GM18858 (cell line): ENCODE results near the gene CREBBP.
"Not testable (repeated sequence)": the region's sequence is repeated elsewhere in the genome, so short reads cannot be mapped to it uniquely, and the experiment has no call there.

ENCODE experiments used
- ATAC-seq: cut with Tn5 transposase; IDR thresholded peaks from one replicate; pipeline ENCODE4 v1.9.1; 2021; ENCODE audit not compliant: unreplicated experiment

CREBBP gene

DNA sequence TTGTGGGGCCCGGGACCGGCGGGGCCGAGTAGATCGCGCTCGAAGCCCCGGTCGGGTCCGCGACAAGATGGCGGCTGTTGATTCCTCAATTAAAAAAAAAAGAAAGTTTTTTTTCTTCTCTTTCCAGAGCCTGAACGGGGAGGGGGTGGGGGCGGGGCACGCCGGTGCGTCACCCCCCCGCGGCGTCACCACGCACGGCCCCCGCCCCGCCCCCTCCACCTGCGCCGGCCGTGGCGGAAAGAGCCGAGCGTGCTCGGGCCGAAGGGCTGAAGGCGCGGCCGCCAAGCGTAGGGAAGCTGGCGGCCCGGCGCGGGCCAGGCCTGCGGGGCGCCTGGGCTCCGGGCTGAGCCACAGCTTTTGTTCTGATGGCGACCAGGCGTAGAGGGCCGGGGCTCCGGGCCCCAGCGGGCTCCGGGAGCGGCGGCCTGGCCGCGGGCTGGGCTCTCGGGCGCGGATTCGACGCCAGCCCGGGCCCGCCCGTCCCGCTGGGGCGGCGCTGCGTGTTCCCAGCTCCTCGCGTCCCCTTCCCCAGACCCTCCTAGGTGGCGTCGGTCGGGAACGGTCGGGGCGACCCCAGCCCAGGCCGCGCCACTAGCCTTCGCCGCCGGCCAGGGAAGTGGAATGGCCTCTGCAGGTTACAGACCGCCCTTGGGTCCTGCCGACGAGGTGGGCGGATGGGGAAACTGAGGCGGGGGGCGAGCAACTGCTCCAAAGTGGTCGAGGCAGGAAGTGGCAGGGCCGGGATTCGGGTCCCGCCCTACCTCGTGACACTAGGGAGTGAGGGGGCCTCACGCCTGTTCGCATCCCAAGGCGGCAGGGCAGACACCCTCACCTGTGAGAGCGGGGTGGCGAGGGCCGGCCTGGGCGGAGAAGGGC is at the start of gene CREBBP:
Gene CREBBP (minus strand): TSS at position 91 of the 876 bp plus-strand sequence. CDS start 797 bp downstream, outside the sequence.
- peak; percentile 46 for ATAC-seq

DNA sequence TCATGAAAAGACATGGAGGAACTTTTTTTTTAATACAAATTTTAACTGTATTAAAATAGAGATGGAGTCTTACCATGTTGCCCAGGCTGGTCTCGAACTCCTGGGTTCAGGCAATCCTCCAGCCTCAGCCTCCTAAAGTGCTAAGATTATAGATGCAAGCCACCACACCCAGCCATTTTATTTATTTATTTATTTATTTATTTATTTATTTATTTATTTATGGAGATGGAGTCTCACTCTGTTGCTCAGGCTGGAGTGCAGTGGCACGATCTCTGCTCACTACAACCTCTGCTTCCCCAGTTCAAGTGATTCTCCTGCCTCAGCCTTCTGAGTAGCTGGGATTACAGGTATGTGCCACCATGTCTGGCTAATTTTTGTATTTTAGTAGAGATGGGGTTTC is 46.6 kb upstream of the CREBBP start:
- not testable (repeated sequence) for ATAC-seq

DNA sequence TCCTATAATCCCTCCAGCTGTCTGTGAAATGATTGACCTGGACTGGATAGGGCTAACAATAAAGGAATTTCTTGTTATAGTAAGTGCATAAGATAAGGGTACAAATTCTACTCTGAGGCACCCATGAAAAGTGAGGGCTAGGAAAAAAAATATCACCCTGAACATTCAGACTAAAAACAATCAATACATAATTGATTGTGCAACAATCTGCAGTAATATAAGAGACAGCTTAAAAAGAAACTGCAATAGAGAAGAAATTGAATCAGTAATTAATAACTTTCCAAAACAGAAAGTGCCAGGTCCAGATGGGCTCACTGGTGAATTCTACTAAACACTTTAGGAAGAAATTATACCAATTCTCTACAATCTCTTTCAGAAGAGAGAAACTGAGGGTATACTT is 44.2 kb upstream of the CREBBP start:
- no peak for ATAC-seq

DNA sequence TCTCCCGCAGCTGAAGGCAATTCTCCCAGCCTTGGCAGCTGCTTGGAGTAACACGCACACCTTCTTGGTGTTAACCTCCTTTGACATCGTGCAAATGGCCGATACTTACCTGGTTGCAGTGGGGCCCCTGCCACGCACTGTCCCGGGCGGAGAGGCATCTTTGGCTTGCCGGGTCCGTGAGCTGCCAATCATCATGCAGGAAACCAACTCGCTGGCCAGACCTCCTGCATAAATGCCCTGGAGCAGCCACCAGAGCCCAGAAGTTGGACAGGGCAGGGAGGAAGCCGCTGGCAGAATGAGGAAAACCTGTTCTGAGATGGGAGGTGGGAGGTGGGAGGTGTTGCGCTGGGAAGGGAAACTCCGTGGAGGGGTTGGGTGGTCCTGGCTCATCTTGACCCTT is 41.7 kb upstream of the CREBBP start:
- ATAC-seq: no peak

DNA sequence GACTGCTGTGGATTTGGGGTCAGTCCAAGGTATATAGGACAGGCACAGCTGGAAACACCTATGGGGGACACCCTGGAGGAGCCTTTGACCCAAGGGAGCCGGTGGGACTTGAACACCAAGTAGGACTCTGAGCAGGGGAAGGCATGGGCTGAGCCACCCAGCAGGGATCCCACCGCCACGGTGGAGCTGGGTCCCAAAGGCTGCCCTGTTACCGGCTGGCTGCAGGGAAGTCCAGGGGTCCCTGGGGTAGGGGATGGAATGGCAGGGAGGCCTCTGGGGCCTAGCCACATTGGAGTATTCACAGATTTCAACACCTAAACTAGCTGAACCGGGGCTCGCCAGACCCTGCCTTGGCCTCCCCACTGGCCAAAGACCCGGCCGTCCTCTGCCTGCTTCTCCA is 39.7 kb upstream of the CREBBP start:
- ATAC-seq: no peak

DNA sequence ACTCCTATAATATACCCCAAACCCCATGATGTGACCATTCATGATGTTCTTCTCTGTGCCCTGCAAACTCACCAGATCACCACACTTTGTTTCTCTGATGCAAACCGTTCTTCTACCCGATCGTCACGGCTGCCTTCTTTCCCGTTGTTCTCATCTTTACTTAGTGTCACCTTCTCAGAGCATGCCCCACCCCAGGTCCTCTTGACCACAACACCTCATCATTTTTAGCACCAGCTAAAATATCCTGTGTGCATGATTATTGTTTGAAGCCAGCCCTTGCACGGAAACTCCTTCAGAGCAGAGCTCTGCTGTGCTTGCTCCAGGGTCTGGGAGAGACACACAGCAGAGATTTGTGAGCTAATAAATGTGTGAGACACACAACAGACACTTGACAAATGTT is 38.9 kb upstream of the CREBBP start:
- no peak for ATAC-seq

DNA sequence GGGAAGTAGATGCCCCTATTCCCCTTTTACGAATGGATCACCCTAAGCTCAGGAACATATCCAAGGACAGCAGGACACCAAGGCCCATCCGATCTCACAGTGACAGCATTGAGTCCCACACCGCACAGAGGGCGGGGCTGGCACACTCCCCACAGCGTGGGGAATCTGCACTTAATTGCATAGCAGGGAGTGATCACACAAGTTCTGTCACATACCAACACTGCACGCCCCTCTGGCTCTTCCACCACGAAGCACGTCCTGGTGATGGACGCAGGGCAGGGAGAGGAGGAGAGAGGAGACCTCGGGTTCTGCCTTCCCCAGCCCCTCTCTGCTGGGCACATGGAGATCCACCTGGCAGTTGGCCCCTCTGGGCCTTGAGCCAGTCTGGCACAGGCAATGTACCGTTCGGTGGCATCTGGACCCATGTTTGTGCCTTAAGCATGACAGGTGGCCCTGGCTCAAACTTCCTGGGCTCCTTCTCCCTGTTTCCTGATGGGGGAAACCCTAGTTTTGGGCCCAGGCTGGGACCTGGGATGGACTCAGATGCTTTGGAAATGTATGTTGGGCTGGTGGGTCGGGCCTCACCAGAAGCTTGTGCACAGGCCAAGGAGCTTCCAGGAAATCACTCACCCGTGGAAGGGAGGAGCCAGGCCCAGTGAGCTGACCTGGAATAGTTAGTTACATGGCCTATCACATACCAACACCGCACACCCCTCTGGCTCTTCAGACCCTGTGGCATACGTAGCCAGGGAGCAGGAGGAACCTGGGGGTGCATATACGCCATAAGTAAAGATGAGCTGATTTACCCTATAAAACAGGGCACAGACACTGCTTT is 35.1 kb upstream of the CREBBP start:
- no peak for ATAC-seq

DNA sequence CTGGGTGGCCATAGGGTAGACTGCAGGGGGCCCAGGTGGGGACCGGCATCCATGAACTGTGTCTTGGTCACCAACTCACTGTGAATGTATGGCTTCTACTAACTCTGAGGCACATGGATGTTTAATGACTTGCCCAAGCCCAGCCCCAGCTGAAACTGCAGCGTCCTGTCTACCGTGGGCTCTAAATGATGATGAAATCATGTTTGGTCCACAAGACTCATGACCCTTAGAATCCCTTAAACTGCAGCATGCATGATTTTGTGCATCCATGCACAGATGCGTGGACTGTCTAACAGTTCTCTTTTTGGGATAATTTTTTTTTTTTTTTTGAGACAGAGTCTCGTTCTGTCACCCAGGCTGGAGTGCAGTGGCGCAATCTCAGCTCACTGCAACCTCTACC is 32.4 kb upstream of the CREBBP start:
- no peak for ATAC-seq

DNA sequence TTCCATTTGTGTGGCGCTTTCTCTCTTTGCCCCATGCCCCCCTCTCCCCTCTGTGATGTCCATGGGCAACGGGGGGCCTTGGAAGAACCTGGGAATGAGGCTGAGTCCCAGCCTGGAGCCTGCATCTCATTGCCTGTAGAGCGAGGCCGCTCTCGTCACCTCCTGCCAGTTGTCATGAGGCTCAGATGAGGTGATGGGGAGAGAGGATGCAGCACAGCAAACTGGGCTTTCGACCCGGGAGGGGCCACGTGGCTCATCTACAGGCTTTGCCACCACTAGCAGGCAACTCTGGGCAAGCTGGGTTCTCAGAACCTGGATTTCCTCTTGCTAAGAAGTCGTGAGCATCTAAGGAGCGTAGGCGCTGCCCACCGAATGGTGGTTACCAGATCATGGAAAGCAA is 31.9 kb upstream of the CREBBP start:
- ATAC-seq: no peak

DNA sequence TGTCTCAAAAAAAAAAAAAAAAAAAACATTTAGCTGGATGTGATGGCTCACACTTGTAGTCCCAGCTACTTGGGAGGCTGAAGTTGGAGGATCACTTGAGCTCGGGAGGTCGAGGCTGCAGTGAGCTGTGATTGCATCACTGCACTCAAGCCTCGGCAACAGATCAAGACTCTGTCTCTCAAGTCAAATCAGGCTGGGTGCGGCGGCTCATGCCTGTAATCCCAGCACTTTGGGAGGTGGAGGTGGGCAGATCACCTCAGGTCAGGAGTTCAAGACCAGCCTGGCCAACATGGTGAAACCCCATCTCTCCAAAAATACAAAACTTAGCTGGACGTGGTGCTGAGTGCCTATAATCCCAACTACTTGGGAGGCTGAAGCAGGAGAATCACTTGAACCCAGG is 31.2 kb upstream of the CREBBP start:
- ATAC-seq: not testable (repeated sequence)

DNA sequence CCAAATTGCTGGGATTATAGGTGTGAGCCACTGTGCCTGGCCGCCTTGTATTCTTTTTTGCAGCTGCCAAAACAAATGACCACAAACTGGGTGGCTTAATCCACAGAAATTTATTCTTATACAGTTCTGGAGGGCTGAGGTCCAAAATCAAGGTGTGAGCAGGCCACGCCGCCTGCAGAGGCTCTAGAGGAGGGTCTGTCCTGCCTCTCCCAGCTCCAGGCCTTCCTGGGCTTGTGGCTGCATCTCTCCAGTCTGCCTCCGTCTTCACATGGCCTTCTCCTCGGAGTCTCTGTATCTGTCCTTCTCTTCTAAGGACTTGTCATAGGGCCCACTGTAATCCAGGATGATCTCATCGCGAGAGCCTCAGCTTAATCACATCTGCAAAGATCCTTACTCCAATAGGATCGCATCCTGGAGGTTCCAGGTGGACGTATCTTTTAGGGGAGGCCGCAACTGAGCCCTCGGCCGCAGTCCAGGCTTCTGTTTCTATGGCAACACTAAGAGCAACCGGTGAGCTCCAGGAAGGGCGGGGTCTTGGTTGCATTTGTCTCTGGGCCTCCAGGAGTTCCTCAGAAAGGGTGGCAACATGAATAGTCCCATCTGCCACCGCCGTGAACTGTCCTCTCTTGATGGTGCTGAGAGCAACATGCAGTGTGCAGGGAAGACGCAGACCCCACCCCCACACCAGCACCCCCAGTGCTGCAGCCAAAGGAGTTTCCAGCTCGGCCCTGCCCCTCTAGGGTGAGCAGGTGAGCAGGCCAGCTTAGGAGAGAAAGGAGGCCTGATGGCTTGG is 29.5 kb upstream of the CREBBP start:
- no peak for ATAC-seq

DNA sequence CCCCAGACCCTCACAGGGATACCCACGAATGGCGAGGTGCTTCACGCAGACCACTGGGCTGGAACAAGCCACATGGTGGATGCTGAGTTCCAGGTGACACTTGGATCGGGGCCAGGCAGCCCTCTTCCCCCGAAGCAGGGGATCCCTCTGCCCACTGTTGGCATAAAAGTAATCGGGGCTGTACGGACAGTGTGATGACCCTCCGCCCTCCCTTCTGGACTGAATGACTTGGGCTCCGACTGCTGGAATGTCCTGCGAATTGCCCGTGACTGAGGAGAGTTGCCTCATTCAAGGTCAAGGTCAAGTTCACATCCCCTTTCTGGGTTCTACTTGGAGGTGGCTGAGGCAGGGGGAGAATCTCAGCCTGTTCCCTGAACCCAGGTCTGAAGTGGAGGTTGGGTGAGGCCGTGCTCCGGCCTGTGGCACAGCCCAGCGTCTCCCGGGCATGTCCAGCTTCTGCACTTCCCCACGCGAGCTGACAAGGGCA is 28.5 kb upstream of the CREBBP start:
- no peak for ATAC-seq

DNA sequence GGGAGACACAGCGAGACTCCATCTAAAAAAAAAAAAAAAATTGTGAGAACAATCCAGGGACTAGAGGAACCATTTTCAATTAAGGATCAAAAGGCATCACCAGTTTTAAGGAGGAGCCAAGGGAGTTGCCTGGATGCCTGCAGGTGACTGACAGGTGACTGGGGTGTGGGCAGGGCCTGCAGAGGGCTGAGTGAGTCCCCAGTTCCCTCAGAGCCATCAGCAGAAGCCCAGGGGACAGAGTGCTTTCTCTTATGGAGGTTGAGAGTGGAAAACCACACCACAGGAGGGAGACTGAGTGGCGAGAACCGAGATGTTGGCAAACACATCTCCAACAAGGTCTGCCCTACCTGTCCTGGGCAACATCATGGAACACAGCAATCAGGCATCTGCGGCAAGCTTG is 27.1 kb upstream of the CREBBP start:
- ATAC-seq: no peak

DNA sequence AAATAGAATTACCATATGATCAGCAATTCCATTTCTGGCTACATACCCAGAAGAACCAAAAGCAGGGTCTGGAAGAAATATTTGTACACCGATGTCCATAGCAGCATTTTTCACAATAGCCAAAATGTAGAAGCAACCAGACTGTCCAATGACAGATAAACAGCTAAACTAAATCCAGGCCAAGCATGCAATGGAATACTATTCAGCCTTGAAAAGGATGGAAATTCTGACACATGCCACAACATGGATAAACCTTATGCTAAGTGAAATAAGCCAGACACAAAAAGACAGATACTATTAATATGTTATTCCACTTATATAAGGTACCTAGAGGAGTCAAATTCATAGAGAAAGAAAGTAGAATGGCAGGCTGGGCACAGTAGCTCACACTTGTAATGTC is 25.9 kb upstream of the CREBBP start:
- no peak for ATAC-seq

DNA sequence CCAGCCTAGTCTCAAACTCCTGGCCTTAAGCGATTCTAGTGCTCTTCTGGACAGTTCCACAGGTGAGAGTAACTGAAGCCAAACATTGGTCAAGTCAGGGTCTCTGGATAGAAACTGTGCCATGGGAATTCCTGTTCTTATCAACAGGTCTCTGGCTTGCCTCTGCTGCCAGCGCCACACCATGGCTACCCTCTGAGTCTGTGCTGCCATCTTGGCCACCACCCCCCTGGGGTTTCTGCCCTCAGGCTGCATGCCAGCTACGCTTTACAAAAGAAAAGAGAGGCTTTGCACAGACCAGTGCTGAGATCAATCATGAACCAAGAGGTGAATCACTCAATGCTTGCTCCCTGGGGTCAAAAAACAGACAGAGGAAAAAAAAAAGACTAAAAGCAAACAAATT is 24.4 kb upstream of the CREBBP start:
- ATAC-seq: no peak

DNA sequence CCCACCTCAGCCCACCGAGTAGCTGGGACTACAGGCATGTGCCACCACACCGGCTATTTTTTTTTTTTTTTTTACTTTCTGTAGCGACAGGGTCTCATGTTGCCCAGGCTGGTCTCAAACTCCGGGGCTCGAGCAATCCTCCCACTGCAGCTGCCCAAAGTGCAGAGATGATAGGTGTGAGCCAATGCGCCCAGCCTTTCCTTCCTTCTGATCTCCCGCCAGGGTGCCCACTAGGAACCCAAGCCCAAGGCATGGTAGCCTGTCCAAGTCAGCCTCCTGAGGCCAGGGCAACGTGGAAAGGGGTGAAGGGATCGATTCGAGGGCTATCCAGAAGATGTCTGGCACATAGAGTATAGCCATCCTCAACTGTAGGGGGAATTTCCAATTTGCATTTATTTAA is 9.6 kb upstream of the CREBBP start:
- no peak for ATAC-seq

DNA sequence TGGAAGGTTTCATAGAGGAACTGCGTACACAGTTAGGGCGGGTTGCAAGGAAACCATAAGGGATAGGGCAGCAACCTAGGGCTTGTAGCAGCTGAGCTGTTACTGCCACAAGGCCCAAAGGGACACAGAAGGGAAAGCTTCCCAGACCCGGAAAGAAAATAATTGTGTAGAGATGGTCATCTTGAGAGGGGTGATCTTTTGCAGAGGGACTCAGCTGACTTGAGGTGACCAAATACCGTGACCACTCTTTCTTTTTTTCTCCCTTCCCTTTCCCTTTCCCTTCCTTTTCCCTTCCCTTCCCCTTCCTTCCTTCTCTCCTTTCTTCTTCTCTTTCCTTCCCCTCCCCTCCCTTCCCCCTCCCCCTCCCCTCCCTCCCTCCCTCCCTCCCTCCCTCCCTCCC is 8.5 kb upstream of the CREBBP start:
- no peak for ATAC-seq

DNA sequence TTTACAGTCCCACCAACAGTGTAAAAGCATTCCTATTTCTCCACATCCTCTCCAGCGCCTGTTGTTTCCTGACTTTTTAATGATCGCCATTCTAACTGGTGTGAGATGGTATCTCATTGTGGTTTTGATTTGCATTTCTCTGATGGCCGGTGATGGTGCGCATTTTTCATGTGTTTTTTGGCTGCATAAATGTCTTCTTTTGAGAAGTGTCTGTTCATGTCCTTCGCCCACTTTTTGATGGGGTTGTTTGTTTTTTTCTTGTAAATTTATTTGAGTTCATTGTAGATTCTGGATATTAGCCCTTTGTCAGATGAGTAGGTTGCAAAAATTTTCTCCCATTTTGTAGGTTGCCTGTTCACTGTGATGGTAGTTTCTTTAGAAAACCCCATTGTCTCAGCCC is 5.5 kb upstream of the CREBBP start:
- ATAC-seq: not testable (repeated sequence)

DNA sequence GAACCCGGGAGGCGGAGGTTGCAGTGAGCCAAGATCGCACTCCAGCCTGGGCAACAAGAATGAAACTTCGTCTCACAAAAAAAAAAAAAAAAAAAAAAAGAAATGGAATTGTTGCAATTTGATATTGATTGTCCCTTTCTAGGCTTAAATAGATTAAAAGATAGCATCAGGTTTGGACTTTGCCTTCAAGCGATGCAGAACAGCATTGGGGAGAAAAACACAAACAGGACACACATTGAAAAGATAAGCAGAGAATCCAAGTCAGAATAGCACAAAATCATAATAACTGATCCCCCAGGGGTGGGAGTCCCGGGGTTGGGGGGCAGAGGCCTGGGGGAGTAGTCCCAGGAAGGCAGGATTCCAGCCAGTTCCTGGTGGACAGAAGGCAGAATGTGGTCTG is 3.9 kb upstream of the CREBBP start:
- ATAC-seq: no peak

DNA sequence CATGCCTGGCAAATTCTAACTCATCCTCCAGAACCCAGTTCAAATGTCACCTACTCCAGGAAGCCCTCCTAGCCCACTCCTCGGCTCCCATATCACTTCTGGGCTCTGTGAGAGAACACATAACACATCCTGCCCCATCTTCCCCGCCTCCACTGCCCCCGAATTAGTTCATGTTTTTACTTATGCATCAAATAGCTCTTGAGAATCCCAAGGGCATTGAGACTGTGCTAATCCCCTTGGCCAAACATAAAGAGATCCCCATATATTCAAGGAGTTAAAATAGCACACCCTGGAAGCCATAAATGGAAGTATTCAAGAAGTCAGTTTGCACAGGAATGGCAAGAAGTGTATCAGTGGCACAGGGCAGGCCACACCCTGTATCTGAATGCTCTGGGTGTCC is 2.0 kb upstream of the CREBBP start:
- ATAC-seq: no peak

DNA sequence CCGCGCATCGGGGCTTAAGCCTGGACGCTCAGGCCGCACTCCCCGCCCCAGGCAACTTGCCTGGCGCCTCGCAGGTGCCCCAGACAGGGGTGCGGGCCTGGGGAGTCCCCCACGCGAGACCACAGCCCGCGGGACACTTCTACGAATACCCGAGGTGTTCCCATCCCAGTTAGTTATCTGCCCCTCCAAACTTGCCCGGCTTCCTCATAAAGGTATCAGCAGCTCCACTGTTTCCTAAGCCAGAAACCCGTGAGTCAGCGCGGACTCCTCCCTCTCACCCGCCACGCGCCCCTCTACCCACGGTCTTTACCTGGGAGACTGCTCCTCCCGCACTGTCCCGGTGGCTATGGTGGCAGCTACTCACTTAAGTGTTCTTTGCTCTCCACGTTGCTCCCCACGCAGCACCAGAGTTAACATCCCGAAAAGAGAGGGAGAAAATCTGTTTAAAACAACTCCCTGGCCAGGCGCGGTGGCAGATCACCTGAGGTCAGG is 1.0 kb upstream of the CREBBP start:
- ATAC-seq: no peak
